Naive thymus-derived CD4-positive, alpha-beta T cell (primary cell): ENCODE data around the gene LY6G6F. TPM values are rescaled to one million over a fixed set of nuclear protein-coding genes. Genes with fewer than 3 reads are reported as not detected.

Experiments
- ATAC-seq: fragments of 150-1000 bp; cut with Tn5 transposase; 2 replicates; pipeline ENCODE4 v1.10.0; 2021; ENCODE audit warnings: mild to moderate bottlenecking, moderate library complexity
- CTCF ChIA-PET: fragments of 350-600 bp; sonication (Branson Sonifier 250); formaldehyde crosslinking; loops from one replicate; lab custom pipeline; 2021; ENCODE audit warnings: antibody characterized with exemption; lab: Charles Lee
- POLR2A ChIA-PET: fragments of 350-600 bp; sonication (Branson Sonifier 250); formaldehyde crosslinking; loops from one replicate; lab custom pipeline; 2021; ENCODE audit warnings: antibody characterized with exemption, inconsistent platforms; lab: Charles Lee
- DNase-seq, 9 donors: peaks; one replicate each; pipeline versions ENCODE4 v3.0.0 to v3.0.0-alpha.2; 2020 to 2022; ENCODE audit warnings: mixed read lengths in 1 of 9
- H3K27ac ChIP-seq: one replicate; pipeline ENCODE4 v1.7.0; 2013; ENCODE audit warnings: mild to moderate bottlenecking, low read depth, low read length, moderate library complexity
- H3K27me3 ChIP-seq, 2 donors: one replicate each; pipeline ENCODE4 v1.7.0; 2013; ENCODE audit warnings: low read length in 2 of 2, mild to moderate bottlenecking in 2 of 2, moderate library complexity in 2 of 2; ENCODE audit not compliant: control insufficient read depth in 2 of 2, insufficient read depth in 2 of 2
- H3K36me3 ChIP-seq, 3 experiments: 1 replicate in 2 of 3; 2 replicates in 1 of 3; pipeline ENCODE4 v1.7.0; 2013; ENCODE audit warnings: low read length in 3 of 3, mild to moderate bottlenecking in 3 of 3, moderate library complexity in 1 of 3; ENCODE audit not compliant: insufficient read depth in 3 of 3, control insufficient read depth in 2 of 3
- H3K4me1 ChIP-seq, 2 donors: one replicate each; pipeline ENCODE4 v1.7.0; 2013; ENCODE audit warnings: low read length in 2 of 2, mild to moderate bottlenecking in 2 of 2, moderate library complexity in 1 of 2; ENCODE audit not compliant: control insufficient read depth in 2 of 2, insufficient read depth in 2 of 2
- H3K4me3 ChIP-seq: 2 replicates; pipeline ENCODE4 v1.7.0; 2013; ENCODE audit warnings: mild to moderate bottlenecking, low read length
- H3K9me3 ChIP-seq, 3 experiments: 1 replicate in 2 of 3; 2 replicates in 1 of 3; pipeline ENCODE4 v1.7.0; 2013; ENCODE audit warnings: low read length in 3 of 3; ENCODE audit not compliant: control insufficient read depth in 2 of 3
- H3K27ac Mint-ChIP-seq, 9 donors: one replicate each; pipeline ENCODE4 v1.8.0; 2020 to 2022; ENCODE audit warnings: mixed read lengths in 9 of 9, mild to moderate bottlenecking in 8 of 9, moderate library complexity in 5 of 9, inconsistent platforms in 2 of 9
- H3K27me3 Mint-ChIP-seq, 5 donors: one replicate each; pipeline ENCODE4 v1.8.0; 2021 to 2022; ENCODE audit warnings: mixed read lengths in 5 of 5, mild to moderate bottlenecking in 1 of 5
- H3K36me3 Mint-ChIP-seq, 5 donors: one replicate each; pipeline ENCODE4 v1.8.0; 2020 to 2022; ENCODE audit warnings: mixed read lengths in 5 of 5, mild to moderate bottlenecking in 3 of 5, inconsistent platforms in 1 of 5
- H3K4me1 Mint-ChIP-seq, 7 donors: one replicate each; pipeline ENCODE4 v1.8.0; 2020 to 2022; ENCODE audit warnings: mixed read lengths in 7 of 7, mild to moderate bottlenecking in 3 of 7, inconsistent platforms in 1 of 7
- H3K4me3 Mint-ChIP-seq, 10 donors: one replicate each; pipeline ENCODE4 v1.8.0; 2020 to 2022; ENCODE audit warnings: mild to moderate bottlenecking in 10 of 10, mixed read lengths in 10 of 10, moderate library complexity in 6 of 10, inconsistent platforms in 2 of 10
- H3K9me3 Mint-ChIP-seq, 11 donors: one replicate each; pipeline ENCODE4 v1.8.0; 2020 to 2022; ENCODE audit warnings: mixed read lengths in 11 of 11, mild to moderate bottlenecking in 4 of 11, inconsistent platforms in 1 of 11, moderate library complexity in 1 of 11
- intact Hi-C, 2 donors: fragments of 100-400 bp; cut with micrococcal nuclease; formaldehyde crosslinking; loops; one replicate each; pipeline ENCODE4 v1.15.1; 2023
- polyA plus RNA-seq, 2 donors: library from polyadenylated mRNA; unstranded; fragments of 300-500 nt; fragmentation: Illumina TruSeq; gene quantifications; one replicate each; pipeline ENCODE4 v1.2.3, GENCODE V29; 2021
- total RNA-seq, 6 experiments: library from RNA in 5 of 6; stranded (reverse) in 5 of 6; gene quantifications; 1 replicate in 5 of 6; 2 replicates in 1 of 6; pipeline ENCODE4 v1.2.3 and lab custom pipeline; 2021 to 2026

Gene LY6G6F
- total and polyA plus RNA-seq, 7 experiments from 2014 or later: 0.56 TPM; not detected in 6

DNA sequence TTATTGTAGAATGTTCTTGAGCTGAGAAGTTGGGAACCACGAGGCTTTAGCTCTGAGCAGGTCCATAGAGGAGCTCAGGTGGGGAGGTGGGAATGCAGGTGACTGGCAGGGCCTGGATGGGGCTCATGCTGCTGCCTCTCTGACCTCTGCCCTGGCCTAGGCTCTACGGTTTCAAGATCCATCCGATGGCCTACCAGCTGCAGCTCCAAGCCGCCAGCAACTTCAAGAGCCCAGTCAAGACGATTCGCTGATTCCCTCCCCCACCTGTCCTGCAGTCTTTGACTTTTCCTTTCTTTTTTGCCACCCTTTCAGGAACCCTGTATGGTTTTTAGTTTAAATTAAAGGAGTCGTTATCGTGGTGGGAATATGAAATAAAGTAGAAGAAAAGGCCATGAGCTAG is 37.0 kb upstream of the LY6G6F start, which contains the start of gene LY6G5B:
LY6G5B (plus strand) TSS at position 301 of the 400 bp plus-strand sequence. CDS start 975 bp downstream, outside the sequence.
- CTCF ChIA-PET: no interaction called here
- ATAC-seq: no peak
- Mint-ChIP-seq H3K4me3 (peak within 1 kb of the TSS in 1 of 10 donors; percentile 20), H3K27me3 (peaks cover 0 to 2% (median 0%) of the 10 kb centered on the region in 5 donors), H3K4me1 (peaks cover 8 to 38% (median 30%) of the 10 kb centered on the region in 7 donors), H3K27ac (peak within 1 kb of the TSS in 5 of 9 donors; percentile 32 to 64 (median 48)), H3K36me3 (peaks cover 7 to 42% (median 17%) of the 10 kb centered on the region in 5 donors), H3K9me3 (peaks cover 0 to 3% (median 0%) of the 10 kb centered on the region in 11 donors)
- no peak within 1 kb of the TSS for H3K4me3 ChIP-seq
- POLR2A ChIA-PET: interaction anchor here (0.6 to 2.5 kb wide), 3 partner anchors 17 to 1459 kb away, joined by 3 to 10 read pairs (median 3); partner anchors contain the start of gene BAG6
- no peaks in the 10 kb centered on the region for H3K27me3 ChIP-seq
- intact Hi-C loops: loop anchor here (5.0 to 10.0 kb wide), 5 partner anchors 128 to 1745 kb away; partner anchors contain the start of genes CUTA (in 1 of the 2), HSD17B8 (in 1 of the 2), NELFE (in 1 of the 2) and PHF1 (in 1 of the 2)
- peaks cover 13 to 68% (median 24%) of the 10 kb centered on the region in 3 experiments for H3K36me3 ChIP-seq
- H3K9me3 ChIP-seq: no peaks in the 10 kb centered on the region
- no peak for DNase-seq
- H3K4me1 ChIP-seq: peaks cover 14 to 19% of the 10 kb centered on the region in 2 donors
- H3K27ac ChIP-seq: no peak within 1 kb of the TSS

- intact Hi-C loops: no loop called here
- H3K27me3 Mint-ChIP-seq: no peaks in the 10 kb centered on the region
- Histone ChIP-seq H3K36me3 (peaks cover 0 to 23% (median 0%) of the 10 kb centered on the region in 3 experiments), H3K27me3 (no peaks in the 10 kb centered on the region), H3K27ac (no peak overlapping the region), H3K9me3 (no peaks in the 10 kb centered on the region), H3K4me1 (peaks cover 11 to 12% of the 10 kb centered on the region in 2 donors), H3K4me3 (no peak overlapping the region)
- H3K9me3 Mint-ChIP-seq: peaks cover 0 to 1% (median 0%) of the 10 kb centered on the region in 11 donors
- H3K36me3 Mint-ChIP-seq: peaks cover 0 to 13% (median 6%) of the 10 kb centered on the region in 5 donors
- POLR2A ChIA-PET: interaction anchor here (0.8 to 1.4 kb wide), 2 partner anchors 27 to 35 kb away, joined by 3 read pairs; partner anchors contain the start of gene ABHD16A
- DNase-seq (no peak), ATAC-seq (no peak)
- H3K4me3 Mint-ChIP-seq: no peak overlapping the region
- CTCF ChIA-PET: no interaction called here
- peak overlapping the region in 6 of 9 donors; percentile 28 to 86 (median 58) for H3K27ac Mint-ChIP-seq
- H3K4me1 Mint-ChIP-seq: peaks cover 10 to 29% (median 14%) of the 10 kb centered on the region in 7 donors
Measured at GRCh38 chr6:31676322-31676903, 30.3 kb upstream of the LY6G6F start.

GRCh38 chr6:31676904-31677303 is 29.8 kb upstream of the LY6G6F start:
- ChIA-PET POLR2A (interaction anchor here (0.7 kb wide), 1 partner anchor 119 kb away, joined by 3 read pairs; no protein-coding TSS in a partner anchor), CTCF (interaction anchor here (1.4 kb wide), 1 partner anchor 154 kb away, joined by 3 read pairs; no protein-coding TSS in a partner anchor)
- Mint-ChIP-seq H3K27me3 (no peaks in the 10 kb centered on the region), H3K4me3 (no peak overlapping the region), H3K27ac (peak overlapping the region in 5 of 9 donors; percentile 28 to 86 (median 63)), H3K4me1 (peaks cover 14 to 32% (median 17%) of the 10 kb centered on the region in 7 donors), H3K9me3 (peaks cover 0 to 1% (median 0%) of the 10 kb centered on the region in 11 donors), H3K36me3 (peaks cover 0 to 9% (median 7%) of the 10 kb centered on the region in 5 donors)
- ATAC-seq: no peak
- no peak overlapping the region for H3K4me3 ChIP-seq
- H3K4me1 ChIP-seq: peaks cover 15 to 16% of the 10 kb centered on the region in 2 donors
- H3K36me3 ChIP-seq: peaks cover 0 to 18% (median 0%) of the 10 kb centered on the region in 3 experiments
- no peak overlapping the region for H3K27ac ChIP-seq
- no peak for DNase-seq
- intact Hi-C loops: no loop called here
- no peaks in the 10 kb centered on the region for H3K9me3 ChIP-seq
- no peaks in the 10 kb centered on the region for H3K27me3 ChIP-seq

GRCh38 chr6:31677955-31678354 is 28.7 kb upstream of the LY6G6F start:
- Histone ChIP-seq H3K9me3 (no peaks in the 10 kb centered on the region), H3K4me3 (no peak overlapping the region), H3K4me1 (peaks cover 15 to 16% of the 10 kb centered on the region in 2 donors), H3K36me3 (peaks cover 0 to 9% (median 0%) of the 10 kb centered on the region in 3 experiments), H3K27ac (no peak overlapping the region), H3K27me3 (no peaks in the 10 kb centered on the region)
- POLR2A ChIA-PET: interaction anchor here (0.7 kb wide), 1 partner anchor 26 kb away, joined by 3 read pairs; the partner anchor contains the start of gene BAG6
- Mint-ChIP-seq H3K4me3 (no peak overlapping the region), H3K36me3 (peaks cover 0 to 4% (median 0%) of the 10 kb centered on the region in 5 donors), H3K27me3 (no peaks in the 10 kb centered on the region), H3K27ac (peak overlapping the region in 4 of 9 donors; percentile 1 to 61 (median 18)), H3K9me3 (peaks cover 0 to 1% (median 0%) of the 10 kb centered on the region in 11 donors), H3K4me1 (peaks cover 14 to 32% (median 18%) of the 10 kb centered on the region in 7 donors)
- intact Hi-C loops: no loop called here
- ATAC-seq (no peak), DNase-seq (no peak)
- CTCF ChIA-PET: interaction anchor here (1.4 kb wide), 1 partner anchor 153 kb away, joined by 3 read pairs; no protein-coding TSS in a partner anchor

DNA sequence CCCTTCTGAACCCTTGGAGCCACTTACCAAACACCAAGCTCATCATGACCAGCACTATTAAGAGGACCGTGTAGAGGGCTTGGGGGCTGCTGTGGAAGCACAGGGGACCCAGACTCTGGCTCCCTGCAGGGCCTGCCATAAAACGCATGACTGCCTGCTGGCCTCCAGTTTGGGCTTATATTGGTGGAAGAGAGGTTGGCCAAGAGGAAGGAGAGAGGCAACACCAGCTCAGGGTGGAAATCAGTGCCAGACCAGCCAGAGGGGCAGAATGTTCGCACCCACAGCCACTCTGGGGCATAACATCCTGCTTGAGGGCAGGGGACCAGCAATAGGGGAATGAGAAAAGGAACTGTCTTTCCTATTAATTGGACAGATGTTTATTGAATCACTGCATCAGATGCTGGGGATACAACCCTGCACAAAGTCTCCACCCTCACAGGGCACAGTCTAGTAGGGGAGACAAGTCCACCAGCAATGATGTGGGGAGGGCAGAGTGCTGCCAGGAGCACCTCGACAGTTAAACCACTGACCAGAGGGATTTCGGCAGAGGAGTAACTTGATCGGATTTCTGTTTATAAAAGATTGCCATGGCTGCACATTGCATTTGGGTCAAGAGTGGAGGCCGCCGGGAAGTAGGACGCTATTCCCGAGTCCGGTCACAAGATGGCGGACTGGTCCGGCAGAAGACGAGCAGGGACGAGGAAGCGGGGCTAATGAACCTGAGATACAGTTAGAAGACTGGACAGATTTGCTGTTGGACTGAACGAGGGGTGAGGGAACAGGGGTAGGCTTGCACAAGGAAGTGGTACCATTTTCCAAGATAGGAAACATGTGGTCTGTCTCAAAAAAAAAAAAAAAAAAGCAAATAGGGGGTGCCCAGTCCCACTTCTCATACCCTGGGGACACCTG is 26.2 kb upstream of the LY6G6F start, which contains the start of gene LY6G5C:
LY6G5C (minus strand) TSS at position 842 of the 909 bp plus-strand sequence; CDS start at position 148, 694 bp downstream.
- Mint-ChIP-seq H3K36me3 (peaks cover 0 to 4% (median 0%) of the 10 kb centered on the region in 5 donors), H3K27ac (peak within 1 kb of the TSS; percentile 60 to 86 (median 68)), H3K9me3 (no peaks in the 10 kb centered on the region), H3K4me3 (peak within 1 kb of the TSS; percentile 86 to 98 (median 90)), H3K27me3 (no peaks in the 10 kb centered on the region), H3K4me1 (peaks cover 14 to 32% (median 19%) of the 10 kb centered on the region in 7 donors)
- Histone ChIP-seq H3K27ac (peak within 1 kb of the TSS; percentile 68), H3K9me3 (no peaks in the 10 kb centered on the region), H3K27me3 (no peaks in the 10 kb centered on the region), H3K4me1 (peaks cover 15 to 16% of the 10 kb centered on the region in 2 donors), H3K4me3 (peak within 1 kb of the TSS; percentile 78), H3K36me3 (no peaks in the 10 kb centered on the region)
- ChIA-PET CTCF (interaction anchor here (0.6 to 2.1 kb wide), 10 partner anchors 32 to 268 kb away, joined by 3 to 12 read pairs (median 4); partner anchors contain the start of gene HSPA1B), POLR2A (interaction anchor here (0.7 to 2.1 kb wide), 14 partner anchors 10 to 450 kb away, joined by 3 to 18 read pairs (median 4); partner anchors contain the start of genes ABHD16A, BAG6, C6orf47 and DDX39B)
- ATAC-seq (peak; percentile 80), DNase-seq (peak in 7 of 9 donors; percentile 28 to 65 (median 49))
- intact Hi-C loops: loop anchor here (1.0 to 5.0 kb wide), 9 partner anchors 15 to 184 kb away; partner anchors contain the start of genes ABHD16A (in 1 of the 2), BAG6 (in 1 of the 2), CLIC1 (in 1 of the 2) and DDAH2 (in 1 of the 2)
